AG04450 (cell line): ENCODE measurements around the gene CDC42EP2. TPM values are rescaled to one million over a fixed set of nuclear protein-coding genes. Genes with fewer than 3 reads are reported as not detected.

Experiments used
- CTCF ChIA-PET: fragments of 300-600, 350-600 bp; formaldehyde crosslinking; extraction: SDS; loops from one replicate; lab custom pipeline; 2022; ENCODE audit warnings: antibody characterized with exemption, inconsistent platforms; lab: Charles Lee
- POLR2A ChIA-PET: fragments of 350-600 bp; formaldehyde crosslinking; extraction: SDS; loops from one replicate; lab custom pipeline; 2021; ENCODE audit warnings: antibody characterized with exemption, inconsistent platforms; lab: Yijun Ruan, JAX
- DNase-seq: peaks from one replicate; pipeline ENCODE4 v3.0.0-alpha.2; 2011; ENCODE audit warnings: low read depth, low spot score
- H3K27ac ChIP-seq: one replicate; pipeline ENCODE4 v1.5.1; 2012; ENCODE audit warnings: low read depth, low read length, control low read depth
- H3K27me3 ChIP-seq: one replicate; pipeline ENCODE4 v1.6.0; 2012; ENCODE audit warnings: low read length; ENCODE audit not compliant: control insufficient read depth, insufficient read depth
- H3K4me3 ChIP-seq: 2 replicates; pipeline ENCODE4 v1.5.1; 2011; ENCODE audit warnings: mild to moderate bottlenecking, low read depth, low read length, control low read depth
- H3K9me3 ChIP-seq: 2 replicates; pipeline ENCODE4 v1.5.1; 2012; ENCODE audit warnings: low read length; ENCODE audit not compliant: control insufficient read depth, insufficient read depth
- polyA plus RNA-seq: library from polyadenylated mRNA; depleted of rRNA; stranded (reverse); fragments of >200 nt; gene quantifications from 2 replicates; pipeline ENCODE4 v1.2.3, GENCODE V29; 2011; rRNA removed
- TF ChIP-seq, protein P1 (sequence below): IDR thresholded peaks from 2 replicates; pipeline ENCODE4 v1.5.1; 2011; ENCODE audit warnings: low read depth, low read length, control low read depth, inconsistent platforms

Gene CDC42EP2
- polyA plus RNA-seq, 1 experiment: 14.3 TPM

DNA sequence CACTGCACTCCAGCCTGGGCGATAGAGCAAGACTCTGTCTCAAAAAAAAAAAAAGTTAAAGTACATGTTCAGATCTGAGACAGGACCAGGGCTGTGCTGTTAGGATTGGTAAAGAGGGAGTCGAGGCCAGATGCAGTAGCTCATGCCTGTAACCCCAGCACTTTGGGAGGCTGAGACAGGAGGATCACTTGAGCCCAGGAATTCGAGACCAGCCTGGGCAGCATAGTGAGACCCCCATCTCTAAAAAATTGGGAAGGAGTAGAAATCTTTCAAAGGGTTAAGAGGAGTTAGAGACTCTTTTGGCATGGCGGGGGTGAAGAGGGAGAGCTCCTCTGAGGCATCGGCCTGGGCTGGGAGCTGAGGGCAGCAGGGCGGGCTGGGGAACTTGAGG is 56.0 kb downstream of the CDC42EP2 start:
- H3K9me3 ChIP-seq: no peaks in the 10 kb centered on the region

More for the DNA sequence above, 56.0 kb downstream of the CDC42EP2 start:
- POLR2A ChIA-PET: interaction anchor here (0.8 to 1.0 kb wide), 2 partner anchors 52 to 137 kb away, joined by 4 to 6 read pairs; partner anchors contain the start of gene NEAT1
- peak overlapping the region; percentile 61 for H3K27ac ChIP-seq
- TF ChIP-seq, protein P1, sequence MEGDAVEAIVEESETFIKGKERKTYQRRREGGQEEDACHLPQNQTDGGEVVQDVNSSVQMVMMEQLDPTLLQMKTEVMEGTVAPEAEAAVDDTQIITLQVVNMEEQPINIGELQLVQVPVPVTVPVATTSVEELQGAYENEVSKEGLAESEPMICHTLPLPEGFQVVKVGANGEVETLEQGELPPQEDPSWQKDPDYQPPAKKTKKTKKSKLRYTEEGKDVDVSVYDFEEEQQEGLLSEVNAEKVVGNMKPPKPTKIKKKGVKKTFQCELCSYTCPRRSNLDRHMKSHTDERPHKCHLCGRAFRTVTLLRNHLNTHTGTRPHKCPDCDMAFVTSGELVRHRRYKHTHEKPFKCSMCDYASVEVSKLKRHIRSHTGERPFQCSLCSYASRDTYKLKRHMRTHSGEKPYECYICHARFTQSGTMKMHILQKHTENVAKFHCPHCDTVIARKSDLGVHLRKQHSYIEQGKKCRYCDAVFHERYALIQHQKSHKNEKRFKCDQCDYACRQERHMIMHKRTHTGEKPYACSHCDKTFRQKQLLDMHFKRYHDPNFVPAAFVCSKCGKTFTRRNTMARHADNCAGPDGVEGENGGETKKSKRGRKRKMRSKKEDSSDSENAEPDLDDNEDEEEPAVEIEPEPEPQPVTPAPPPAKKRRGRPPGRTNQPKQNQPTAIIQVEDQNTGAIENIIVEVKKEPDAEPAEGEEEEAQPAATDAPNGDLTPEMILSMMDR: no peak
- no peak for DNase-seq
- CTCF ChIA-PET: interaction anchor here (0.5 to 1.3 kb wide), 4 partner anchors 18 to 852 kb away, joined by 3 to 4 read pairs (median 3); no protein-coding TSS in a partner anchor
- no peak overlapping the region for H3K4me3 ChIP-seq
- H3K27me3 ChIP-seq: no peaks in the 10 kb centered on the region

Other genes starting within 250 kb of the CDC42EP2 start
- 4.2 and 5.2 TPM in 2 replicates for gene CDCA5, start 230.8 kb upstream of the CDC42EP2 start, polyA plus RNA-seq
- gene ZFPL1, start 230.6 kb upstream of the CDC42EP2 start, polyA plus RNA-seq: 30.9 and 39.1 TPM in 2 replicates
- 38.9 and 74.1 TPM in 2 replicates for gene VPS51, start 218.7 kb upstream of the CDC42EP2 start, polyA plus RNA-seq
- 10.3 and 15.1 TPM in 2 replicates for gene TM7SF2, start 203.0 kb upstream of the CDC42EP2 start, polyA plus RNA-seq
- gene ZNHIT2, start 197.2 kb upstream of the CDC42EP2 start, polyA plus RNA-seq: 3.1 and 3.6 TPM in 2 replicates
- gene FAU, start 192.7 kb upstream of the CDC42EP2 start, polyA plus RNA-seq: 426 and 504 TPM in 2 replicates
- 54.2 and 55.7 TPM in 2 replicates for gene MRPL49, start 192.5 kb upstream of the CDC42EP2 start, polyA plus RNA-seq
- gene SYVN1, start 180.3 kb upstream of the CDC42EP2 start, polyA plus RNA-seq: 18.7 and 27.7 TPM in 2 replicates
- not detected in 2 replicates for gene SPDYC, start 144.6 kb upstream of the CDC42EP2 start, polyA plus RNA-seq
- 84.1 and 123 TPM in 2 replicates for gene CAPN1, start 132.9 kb upstream of the CDC42EP2 start, polyA plus RNA-seq
- 10.4 and 14.1 TPM in 2 replicates for gene POLA2, start 52.9 kb upstream of the CDC42EP2 start, polyA plus RNA-seq
- gene DPF2, start 19.0 kb downstream of the CDC42EP2 start, polyA plus RNA-seq: 43.7 and 52.0 TPM in 2 replicates
- gene TIGD3, start 39.9 kb downstream of the CDC42EP2 start, polyA plus RNA-seq: 0.07 and 0.11 TPM in 2 replicates
- gene SLC25A45, start 67.8 kb downstream of the CDC42EP2 start, polyA plus RNA-seq: 0.76 and 1.4 TPM in 2 replicates
- gene FRMD8, start 71.8 kb downstream of the CDC42EP2 start, polyA plus RNA-seq: 10.7 and 14.1 TPM in 2 replicates
- gene NEAT1, start 107.9 kb downstream of the CDC42EP2 start, polyA plus RNA-seq: 72.3 and 83.3 TPM in 2 replicates
- 1,149 and 1,465 TPM in 2 replicates for gene MALAT1, start 184.2 kb downstream of the CDC42EP2 start, polyA plus RNA-seq
- gene SCYL1, start 210.2 kb downstream of the CDC42EP2 start, polyA plus RNA-seq: 60.9 and 90.0 TPM in 2 replicates
- 25.3 and 49.2 TPM in 2 replicates for gene LTBP3, start 243.5 kb downstream of the CDC42EP2 start, polyA plus RNA-seq